K562 (cell line): ENCODE measurements around the gene PRKACA. TPM values are rescaled to one million over a fixed set of nuclear protein-coding genes. Genes with fewer than 3 reads are reported as not detected.

Experiments
- CREB1 ChIP-seq, 2 experiments: sonication (generic) in 1 of 2; formaldehyde crosslinking in 1 of 2; IDR thresholded peaks; 2 replicates each; pipeline versions ENCODE4 v1.6.1 to v1.8.0; 2012 to 2022; ENCODE audit warnings: inconsistent platforms in 1 of 2, mild to moderate bottlenecking in 1 of 2, missing genetic modification reagents in 1 of 2, moderate library complexity in 1 of 2
- DMBX1 ChIP-seq: fragments of 250-450 bp; sonication (Bioruptor Pico); IDR thresholded peaks from 2 replicates; pipeline ENCODE4 v1.8.0; 2022; ENCODE audit warnings: inconsistent platforms, mild to moderate bottlenecking, moderate library complexity, borderline replicate concordance
- GATA2 ChIP-seq: sonication (generic); formaldehyde crosslinking; IDR thresholded peaks from 2 replicates; pipeline ENCODE4 v1.4.0; 2020; ENCODE audit warnings: mild to moderate bottlenecking, missing genetic modification reagents
- JUN ChIP-seq, 2 experiments: sonication (generic) in 1 of 2; formaldehyde crosslinking in 1 of 2; IDR thresholded peaks; 2 replicates each; pipeline versions ENCODE4 v1.6.1 to v1.8.0; 2012 to 2022; ENCODE audit warnings: borderline replicate concordance in 2 of 2, mild to moderate bottlenecking in 2 of 2, improper control_type of control experiment in 1 of 2, low read depth in 1 of 2, low read length in 1 of 2, missing genetic modification reagents in 1 of 2
- KDM1A ChIP-seq, 2 experiments: fragments of 450-650 bp; IDR thresholded peaks; 2 replicates each; pipeline ENCODE4 v1.6.1; 2016; ENCODE audit warnings: mild to moderate bottlenecking in 2 of 2
- MBD2 ChIP-seq: sonication (generic); IDR thresholded peaks from 2 replicates; pipeline ENCODE4 v1.6.1; 2016; ENCODE audit warnings: low read depth, borderline replicate concordance
- NR1H2 ChIP-seq: sonication (generic); formaldehyde crosslinking; IDR thresholded peaks from 2 replicates; pipeline ENCODE4 v1.4.0; 2020; ENCODE audit warnings: mild to moderate bottlenecking, missing genetic modification reagents
- POLR2AphosphoS5 ChIP-seq: IDR thresholded peaks from 2 replicates; pipeline ENCODE4 v1.6.1; 2011; ENCODE audit warnings: mild to moderate bottlenecking, low read depth, low read length, moderate library complexity; ENCODE audit not compliant: control insufficient read depth, insufficient read depth
- SMAD3 ChIP-seq: fragments of 450-650 bp; formaldehyde crosslinking; conservative IDR thresholded peaks from 2 replicates; pipeline ENCODE4 v1.4.0; 2020; ENCODE audit warnings: mild to moderate bottlenecking
- SMC3 ChIP-seq: conservative IDR thresholded peaks from 2 replicates; pipeline ENCODE4 v1.6.1; 2011; ENCODE audit warnings: low read depth, low read length, improper control_type of control experiment; ENCODE audit not compliant: insufficient read depth
- SNIP1 ChIP-seq: fragments of 450-650 bp; IDR thresholded peaks from 2 replicates; pipeline ENCODE4 v1.7.1; 2017; ENCODE audit warnings: low read depth, mild to moderate bottlenecking
- TCF3 ChIP-seq: sonication (generic); formaldehyde crosslinking; IDR thresholded peaks from 2 replicates; pipeline ENCODE4 v1.4.0; 2020; ENCODE audit warnings: mild to moderate bottlenecking, missing genetic modification reagents
- TRIM28 ChIP-seq: fragments of 450-650 bp; IDR thresholded peaks from 2 replicates; pipeline ENCODE4 v1.6.1; 2017
- ZFPM2 ChIP-seq: fragments of 250-450 bp; sonication (Bioruptor Pico); IDR thresholded peaks from 2 replicates; pipeline ENCODE4 v1.5.1; 2022; ENCODE audit warnings: mild to moderate bottlenecking
- ZNF121 ChIP-seq: sonication (generic); formaldehyde crosslinking; conservative IDR thresholded peaks from 2 replicates; pipeline ENCODE4 v1.8.0; 2022; ENCODE audit warnings: missing genetic modification reagents
- ZNF146 ChIP-seq: IDR thresholded peaks from one replicate; pipeline ENCODE4 v1.6.1; 2018; ENCODE audit warnings: missing compliant biosample characterization; ENCODE audit not compliant: unreplicated experiment
- ZNF324 ChIP-seq: fragments of 250-450 bp; sonication (Bioruptor Pico); IDR thresholded peaks from 2 replicates; pipeline ENCODE4 v1.4.0; 2020; ENCODE audit warnings: mild to moderate bottlenecking
- ZNF408 ChIP-seq: fragments of 250-450 bp; sonication (Bioruptor Pico); IDR thresholded peaks from 2 replicates; pipeline ENCODE4 v1.4.0; 2020; ENCODE audit warnings: low read depth, mild to moderate bottlenecking, moderate library complexity
- ZNF75A ChIP-seq: fragments of 450-650 bp; formaldehyde crosslinking; IDR thresholded peaks from 2 replicates; pipeline ENCODE4 v1.4.0; 2020; ENCODE audit warnings: mild to moderate bottlenecking
- ZNF766 ChIP-seq: fragments of 200-800 bp; sonication (Bioruptor generic); conservative IDR thresholded peaks from 2 replicates; pipeline ENCODE4 v1.6.1; 2016; ENCODE audit warnings: missing genetic modification characterization, missing compliant biosample characterization
- polyA plus RNA-seq, 8 experiments: library from polyadenylated mRNA; depleted of rRNA in 4 of 8; stranded (reverse) in 5 of 8; unstranded in 3 of 8; fragments of >200 nt; fragmentation: Nextera tagmentation in 2 of 8; fragmentation: Illumina TruSeq in 1 of 8; extraction: Ambion mirVana in 2 of 8; extraction: Trizol in 1 of 8; gene quantifications; 2 replicates each; pipeline versions ENCODE4 v1.2.1 to v1.2.3, GENCODE V29; 2011 to 2014; ENCODE audit warnings: inconsistent platforms in 1 of 8, missing spikeins in 1 of 8
- total RNA-seq, 7 experiments: library from RNA; depleted of rRNA in 6 of 7; stranded (reverse); fragments of >200 nt in 6 of 7; fragmentation: Illumina TruSeq in 2 of 7; extraction: Trizol in 2 of 7; gene quantifications; 2 replicates each; pipeline versions ENCODE4 v1.2.1 to v1.2.3, GENCODE V29; 2011 to 2021; ENCODE audit warnings: low replicate concordance in 1 of 7
- TF ChIP-seq, protein P1 (sequence below), 2 experiments: fragments of 450-650 bp; conservative IDR thresholded peaks; 2 replicates each; pipeline ENCODE4 v1.6.1; 2017; ENCODE audit warnings: mild to moderate bottlenecking in 2 of 2, moderate library complexity in 2 of 2
- TF ChIP-seq, protein P2 (sequence below): fragments of 450-650 bp; IDR thresholded peaks from 2 replicates; pipeline ENCODE4 v1.7.0; 2016; ENCODE audit warnings: borderline replicate concordance
- TF ChIP-seq, protein P3 (sequence below): sonication (generic); formaldehyde crosslinking; IDR thresholded peaks from 2 replicates; pipeline ENCODE4 v1.9.0; 2022; ENCODE audit warnings: mild to moderate bottlenecking, missing genetic modification reagents

PRKACA gene
- total and polyA plus RNA-seq, 9 of the 15 experiments (the other 6 are each of a cell fraction or from before 2014, with no cell fraction given), result 1.2 to 63.1 (median 13.0) TPM

DNA sequence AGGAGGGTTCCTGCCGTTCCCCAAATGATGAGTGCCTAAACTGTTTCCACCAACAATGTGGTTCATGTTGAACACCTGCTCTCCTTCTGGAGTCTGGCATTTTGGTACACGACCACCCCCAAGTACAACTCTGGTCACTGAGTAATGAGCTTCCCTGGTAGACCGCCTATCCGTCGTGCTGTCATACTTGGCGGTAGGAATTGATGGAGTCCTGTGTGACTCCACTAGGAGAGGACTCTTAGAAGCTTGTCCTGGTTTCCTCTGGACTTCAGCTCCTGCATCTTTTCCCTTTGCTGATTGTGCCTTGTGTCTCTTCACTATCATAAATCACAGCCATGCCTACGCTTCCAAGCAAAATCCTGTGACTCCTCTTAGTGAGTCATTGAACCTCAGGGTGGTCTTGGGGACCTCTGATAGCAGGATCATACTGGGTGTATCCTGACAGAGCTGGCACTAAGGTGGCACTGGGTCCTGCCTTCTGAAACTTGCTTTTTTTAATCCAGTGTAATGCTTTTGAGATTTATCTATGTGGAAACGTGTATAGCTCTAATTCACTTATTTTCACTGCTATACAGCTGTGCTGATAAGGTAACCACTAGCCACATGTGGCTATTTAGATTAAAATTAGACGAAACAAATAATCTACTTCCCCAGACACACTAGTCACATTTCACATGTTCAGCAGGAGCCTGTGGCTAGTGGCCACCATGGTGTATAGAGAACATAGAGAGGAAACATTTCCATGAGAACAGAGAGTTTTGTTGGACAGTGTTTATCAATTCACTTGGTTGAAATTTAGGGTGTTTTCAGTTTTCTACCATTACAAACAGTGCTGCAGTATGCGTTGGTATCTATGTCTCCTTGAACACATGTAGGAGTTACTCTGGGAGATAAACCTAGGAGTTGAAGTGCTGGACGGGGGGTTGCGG lies 25.0 kb upstream of the PRKACA start (continued):
- no peak for TF ChIP-seq ZFPM2 (CRISPR knock-in tag)
- TF ChIP-seq, protein P1, sequence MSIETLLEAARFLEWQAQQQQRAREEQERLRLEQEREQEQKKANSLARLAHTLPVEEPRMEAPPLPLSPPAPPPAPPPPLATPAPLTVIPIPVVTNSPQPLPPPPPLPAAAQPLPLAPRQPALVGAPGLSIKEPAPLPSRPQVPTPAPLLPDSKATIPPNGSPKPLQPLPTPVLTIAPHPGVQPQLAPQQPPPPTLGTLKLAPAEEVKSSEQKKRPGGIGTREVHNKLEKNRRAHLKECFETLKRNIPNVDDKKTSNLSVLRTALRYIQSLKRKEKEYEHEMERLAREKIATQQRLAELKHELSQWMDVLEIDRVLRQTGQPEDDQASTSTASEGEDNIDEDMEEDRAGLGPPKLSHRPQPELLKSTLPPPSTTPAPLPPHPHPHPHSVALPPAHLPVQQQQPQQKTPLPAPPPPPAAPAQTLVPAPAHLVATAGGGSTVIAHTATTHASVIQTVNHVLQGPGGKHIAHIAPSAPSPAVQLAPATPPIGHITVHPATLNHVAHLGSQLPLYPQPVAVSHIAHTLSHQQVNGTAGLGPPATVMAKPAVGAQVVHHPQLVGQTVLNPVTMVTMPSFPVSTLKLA (conservative IDR thresholded peaks at IDR 0.05), result peak in 1 of 2 experiments; percentile 70; a peak in 3 of 4 replicates
- no peak for TF ChIP-seq TRIM28
- TF ChIP-seq, protein P2, sequence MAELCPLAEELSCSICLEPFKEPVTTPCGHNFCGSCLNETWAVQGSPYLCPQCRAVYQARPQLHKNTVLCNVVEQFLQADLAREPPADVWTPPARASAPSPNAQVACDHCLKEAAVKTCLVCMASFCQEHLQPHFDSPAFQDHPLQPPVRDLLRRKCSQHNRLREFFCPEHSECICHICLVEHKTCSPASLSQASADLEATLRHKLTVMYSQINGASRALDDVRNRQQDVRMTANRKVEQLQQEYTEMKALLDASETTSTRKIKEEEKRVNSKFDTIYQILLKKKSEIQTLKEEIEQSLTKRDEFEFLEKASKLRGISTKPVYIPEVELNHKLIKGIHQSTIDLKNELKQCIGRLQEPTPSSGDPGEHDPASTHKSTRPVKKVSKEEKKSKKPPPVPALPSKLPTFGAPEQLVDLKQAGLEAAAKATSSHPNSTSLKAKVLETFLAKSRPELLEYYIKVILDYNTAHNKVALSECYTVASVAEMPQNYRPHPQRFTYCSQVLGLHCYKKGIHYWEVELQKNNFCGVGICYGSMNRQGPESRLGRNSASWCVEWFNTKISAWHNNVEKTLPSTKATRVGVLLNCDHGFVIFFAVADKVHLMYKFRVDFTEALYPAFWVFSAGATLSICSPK, result no peak
- TF ChIP-seq ZNF766 (CRISPR knock-in tag), result peak; percentile 81; the same call in 1 of the 2 replicates
- peak; percentile 62 for TF ChIP-seq POLR2AphosphoS5
- no peak for TF ChIP-seq ZNF75A (CRISPR knock-in tag)
- no peak for TF ChIP-seq JUN (IDR thresholded peaks at IDR 0.05; ENCODE audit: borderline replicate concordance, low read depth, low read length)
- TF ChIP-seq JUN (CRISPR knock-in tag; IDR thresholded peaks at IDR 0.05; ENCODE audit: borderline replicate concordance), result no peak
- peak; percentile 96 for TF ChIP-seq TCF3 (CRISPR knock-in tag)
- peak; percentile 47 for TF ChIP-seq MBD2
- TF ChIP-seq DMBX1, result 0 out of 2 replicates have a peak, but pooled peaks have one; percentile 59
- TF ChIP-seq ZNF408 (CRISPR knock-in tag), result no peak
- no peak for TF ChIP-seq ZNF324
- peak; percentile 22; the same call in 1 of the 2 replicates for TF ChIP-seq CREB1 (IDR thresholded peaks at IDR 0.05)
- TF ChIP-seq CREB1 (CRISPR knock-in tag; IDR thresholded peaks at IDR 0.05), result no peak
- TF ChIP-seq ZNF121 (CRISPR knock-in tag), result no peak
- TF ChIP-seq ZNF146 (CRISPR knock-in tag), result no peak
- no peak for TF ChIP-seq SNIP1
- TF ChIP-seq SMC3, result no peak
- peak; percentile 100 for TF ChIP-seq KDM1A (IDR thresholded peaks at IDR 0.05)
- TF ChIP-seq, protein P3, sequence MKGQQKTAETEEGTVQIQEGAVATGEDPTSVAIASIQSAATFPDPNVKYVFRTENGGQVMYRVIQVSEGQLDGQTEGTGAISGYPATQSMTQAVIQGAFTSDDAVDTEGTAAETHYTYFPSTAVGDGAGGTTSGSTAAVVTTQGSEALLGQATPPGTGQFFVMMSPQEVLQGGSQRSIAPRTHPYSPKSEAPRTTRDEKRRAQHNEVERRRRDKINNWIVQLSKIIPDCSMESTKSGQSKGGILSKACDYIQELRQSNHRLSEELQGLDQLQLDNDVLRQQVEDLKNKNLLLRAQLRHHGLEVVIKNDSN (CRISPR knock-in tag), result no peak
- TF ChIP-seq GATA2 (CRISPR knock-in tag), result peak; percentile 84
- TF ChIP-seq SMAD3 (CRISPR knock-in tag), result no peak
- TF ChIP-seq NR1H2 (CRISPR knock-in tag), result no peak
